Measurements from ENCODE around the gene TEAD1.
"Not testable (repeated sequence)": the region's sequence is repeated elsewhere in the genome, so short reads cannot be mapped to it uniquely, and the experiment has no call there.

GRCh38 chr11:12877508-12877907, 203.3 kb downstream of the TEAD1 start:
- TF ChIP-seq CTCF, POLR2A, EP300 (IDR thresholded peaks at IDR 0.05): not testable (repeated sequence)

Measured in tibial nerve (tissue), 4 donors.